ENCODE data around the gene ZNF638.

Gene ZNF638

GRCh38 chr2:71333619-71334018, 2.0 kb downstream of the ZNF638 start:
- no peak for DNase-seq

GRCh38 chr2:71336384-71336783, 4.8 kb downstream of the ZNF638 start:
- no peak for DNase-seq

GRCh38 chr2:71336802-71337201, 5.2 kb downstream of the ZNF638 start:
- DNase-seq = no peak

- DNase-seq = no peak
Measured at GRCh38 chr2:71337776-71338175, 6.2 kb downstream of the ZNF638 start.

GRCh38 chr2:71339685-71340084, 8.1 kb downstream of the ZNF638 start:
- no peak for DNase-seq

- DNase-seq = no peak
Measured at GRCh38 chr2:71340176-71340575, 8.6 kb downstream of the ZNF638 start.

- DNase-seq = no peak
Measured at GRCh38 chr2:71341645-71342044, 10.1 kb downstream of the ZNF638 start.

GRCh38 chr2:71346065-71346464, 14.5 kb downstream of the ZNF638 start:
- no peak for DNase-seq

- DNase-seq = peak; percentile 52
Measured at GRCh38 chr2:71347517-71347916, 15.9 kb downstream of the ZNF638 start.

- peak; percentile 59 for DNase-seq
Measured at GRCh38 chr2:71348302-71348701, 16.7 kb downstream of the ZNF638 start.

GRCh38 chr2:71353248-71353647, 21.7 kb downstream of the ZNF638 start:
- DNase-seq = no peak

- DNase-seq = no peak
Measured at GRCh38 chr2:71358931-71359671, 27.5 kb downstream of the ZNF638 start.

- DNase-seq = no peak
Measured at GRCh38 chr2:71360434-71360975, 28.9 kb downstream of the ZNF638 start.

GRCh38 chr2:71361631-71362030, 30.0 kb downstream of the ZNF638 start:
- no peak for DNase-seq

GRCh38 chr2:71362447-71362846, 30.9 kb downstream of the ZNF638 start:
- DNase-seq = no peak

- DNase-seq = no peak
Measured at GRCh38 chr2:71370015-71370414, 38.4 kb downstream of the ZNF638 start.

GRCh38 chr2:71372042-71372441, 40.5 kb downstream of the ZNF638 start:
- no peak for DNase-seq

GRCh38 chr2:71379086-71379485, 47.5 kb downstream of the ZNF638 start:
- no peak for DNase-seq

GRCh38 chr2:71380665-71381064, 49.1 kb downstream of the ZNF638 start:
- DNase-seq = no peak

GRCh38 chr2:71385012-71385411, 53.4 kb downstream of the ZNF638 start:
- peak; percentile 11 for DNase-seq

- no peak for DNase-seq
Measured at GRCh38 chr2:71388214-71388613, 56.6 kb downstream of the ZNF638 start.

GRCh38 chr2:71389384-71390072, 57.9 kb downstream of the ZNF638 start:
- DNase-seq = no peak

GRCh38 chr2:71393216-71393615, 61.6 kb downstream of the ZNF638 start:
- DNase-seq = no peak

GRCh38 chr2:71395471-71395870, 63.9 kb downstream of the ZNF638 start:
- no peak for DNase-seq
